Measurements from ENCODE around the gene ACADM. TPM values are rescaled to one million over a fixed set of nuclear protein-coding genes. Genes with fewer than 3 reads are reported as not detected.

ACADM gene
- total and polyA plus RNA-seq, 2 experiments from 2014 or later, result 37.7 to 52.8 TPM

- TF ChIP-seq ZNF462 (CRISPR knock-in tag; IDR thresholded peaks at IDR 0.05) (no peak), POLR2AphosphoS5 (IDR thresholded peaks at IDR 0.05; ENCODE audit: low read depth) (no peak), NANOG (IDR thresholded peaks at IDR 0.05; ENCODE audit: borderline replicate concordance) (no peak), CREB1 (CRISPR knock-in tag; IDR thresholded peaks at IDR 0.05; ENCODE audit: low read depth) (no peak), EZH2phosphoT487 (IDR thresholded peaks at IDR 0.05; ENCODE audit: unreplicated experiment) (no peak), CTCF (conservative IDR thresholded peaks at IDR 0.05; ENCODE audit: low read depth in 2 of 2) (no peak), ETS1 (IDR thresholded peaks at IDR 0.05) (no peak), ZNF114 (CRISPR knock-in tag; IDR thresholded peaks at IDR 0.05) (no peak)
These were observed 31.0 kb upstream of the ACADM start (continued) for GRCh38 chr1:75693551-75693950.
